GM20431 (cell line): Measurements from ENCODE around the gene PCNX1.
"Not testable (repeated sequence)": the region's sequence is repeated elsewhere in the genome, so short reads cannot be mapped to it uniquely, and the experiment has no call there.

ENCODE experiments used
- in situ Hi-C: fragments of 300-500 bp; cut with MseI, MboI; formaldehyde crosslinking; loops from one replicate; pipeline ENCODE4 v1.15.0; 2020; ENCODE audit warnings: low sequenced_read_pairs; ENCODE audit not compliant: unreplicated experiment

PCNX1 gene

GRCh38 chr14:71060825-71061455, 153.7 kb downstream of the PCNX1 start:
- in situ Hi-C loops: no loop called here

GRCh38 chr14:71061458-71061857, 154.2 kb downstream of the PCNX1 start:
- in situ Hi-C loops: no loop called here

GRCh38 chr14:71062581-71063303, 155.5 kb downstream of the PCNX1 start:
- in situ Hi-C loops: no loop called here

DNA sequence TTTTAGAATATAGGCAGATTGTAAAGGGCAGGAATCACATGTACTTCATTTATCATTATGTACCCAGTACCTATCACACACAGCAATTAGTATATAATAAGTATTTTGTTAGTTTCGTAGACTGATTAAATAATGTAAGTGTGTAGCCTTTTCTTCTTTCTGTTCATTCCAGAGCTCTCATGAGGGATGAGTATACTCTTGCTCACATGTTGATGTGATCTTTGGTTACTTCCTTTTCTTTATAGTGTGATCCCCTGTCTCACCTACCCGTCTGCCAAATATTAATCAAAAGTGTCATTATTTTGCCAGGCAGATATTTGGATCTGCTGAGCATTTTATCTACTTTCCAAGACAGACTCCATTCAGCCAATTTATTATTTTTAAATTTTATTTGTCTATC, 156.1 kb downstream of the PCNX1 start:
- in situ Hi-C loops: no loop called here

DNA sequence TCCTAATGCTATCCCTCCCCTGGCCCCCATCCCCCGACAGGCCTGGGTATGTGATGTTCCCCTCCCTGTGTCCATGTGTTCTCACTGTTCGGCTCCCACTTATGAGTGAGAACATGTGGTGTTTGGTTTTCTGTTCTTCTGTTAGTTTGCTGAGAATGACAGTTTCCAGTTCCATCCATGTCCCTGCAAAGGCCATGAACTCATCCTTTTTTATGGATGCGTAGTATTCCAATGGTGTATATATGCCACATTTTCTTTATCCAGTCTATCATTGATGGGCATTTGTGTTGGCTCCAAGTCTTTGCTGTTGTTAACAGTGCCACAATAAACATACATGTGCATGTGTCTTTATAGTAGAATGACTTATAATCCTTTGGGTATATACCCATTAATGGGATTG, 157.5 kb downstream of the PCNX1 start:
- in situ Hi-C loops: not testable (repeated sequence)

DNA sequence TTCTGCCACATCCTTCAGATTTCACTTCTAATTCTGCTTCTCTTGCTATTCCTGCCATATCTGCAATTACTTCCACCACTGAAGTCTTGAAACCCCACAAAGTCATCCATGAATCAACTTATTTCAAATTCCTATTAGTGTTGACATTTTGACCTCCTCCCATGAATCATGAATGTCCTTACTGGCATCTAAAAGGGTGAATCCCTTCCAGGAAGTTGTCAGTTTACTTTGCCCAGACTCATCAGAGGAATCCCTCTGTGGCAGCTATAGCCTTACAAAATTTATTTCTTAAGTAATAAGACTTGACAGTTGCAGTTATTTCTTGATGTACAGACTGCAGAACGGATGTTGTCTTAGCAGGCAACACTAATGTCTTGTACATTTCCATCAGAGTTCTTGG, 162.9 kb downstream of the PCNX1 start:
- in situ Hi-C loops: no loop called here

GRCh38 chr14:71071042-71071441, 163.8 kb downstream of the PCNX1 start:
- in situ Hi-C loops: no loop called here

- in situ Hi-C loops: no loop called here
Observed at GRCh38 chr14:71076462-71077092, 169.3 kb downstream of the PCNX1 start.

- in situ Hi-C loops: no loop called here
Observed at GRCh38 chr14:71078500-71078899, 171.2 kb downstream of the PCNX1 start.

GRCh38 chr14:71086567-71086966, 179.3 kb downstream of the PCNX1 start:
- in situ Hi-C loops: no loop called here

- in situ Hi-C loops: no loop called here
Observed at GRCh38 chr14:71089971-71090370, 182.7 kb downstream of the PCNX1 start.

- in situ Hi-C loops: no loop called here
Observed at GRCh38 chr14:71094722-71095121, 187.5 kb downstream of the PCNX1 start.

DNA sequence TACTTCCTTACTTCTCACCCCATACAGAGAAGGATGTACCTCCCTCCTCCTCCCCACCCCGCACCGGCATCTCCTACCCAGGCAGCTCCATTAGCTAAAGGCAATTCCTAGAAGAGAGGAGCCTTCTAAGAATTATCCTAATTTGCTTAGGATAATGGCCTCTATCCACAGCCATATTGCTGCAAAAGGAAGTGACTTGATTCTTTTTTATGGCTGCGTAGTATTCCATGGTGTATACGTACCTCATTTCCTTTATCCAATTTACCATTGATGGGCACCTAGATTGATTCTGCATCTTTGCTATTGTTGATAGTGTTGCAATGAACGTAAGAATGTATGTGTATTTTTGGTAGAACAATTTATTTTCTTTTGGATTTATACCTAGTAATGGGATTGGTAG, 189.7 kb downstream of the PCNX1 start:
- in situ Hi-C loops: no loop called here

- in situ Hi-C loops: no loop called here
Observed at GRCh38 chr14:71103662-71104484, 196.6 kb downstream of the PCNX1 start.

- in situ Hi-C loops: no loop called here
Observed at GRCh38 chr14:71105177-71105576, 197.9 kb downstream of the PCNX1 start.

DNA sequence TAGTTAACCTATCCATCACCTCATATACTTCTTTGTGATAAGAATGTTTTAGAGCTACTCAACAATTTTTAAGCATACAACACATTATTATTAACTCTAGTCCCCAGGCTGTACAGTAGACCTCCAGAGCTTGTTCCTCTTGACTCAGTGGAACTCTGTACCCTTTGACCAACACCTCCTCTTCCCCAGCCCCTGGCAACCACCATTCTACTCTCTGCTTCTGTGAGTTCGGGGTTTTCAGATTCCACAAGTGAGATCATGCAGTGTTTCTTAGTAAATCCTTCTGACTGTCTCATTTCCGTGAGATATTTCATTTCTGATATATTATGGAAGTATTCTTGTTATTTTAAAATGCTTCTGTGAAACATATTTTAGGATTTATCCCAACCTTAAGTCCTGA, 200.7 kb downstream of the PCNX1 start:
- in situ Hi-C loops: no loop called here

DNA sequence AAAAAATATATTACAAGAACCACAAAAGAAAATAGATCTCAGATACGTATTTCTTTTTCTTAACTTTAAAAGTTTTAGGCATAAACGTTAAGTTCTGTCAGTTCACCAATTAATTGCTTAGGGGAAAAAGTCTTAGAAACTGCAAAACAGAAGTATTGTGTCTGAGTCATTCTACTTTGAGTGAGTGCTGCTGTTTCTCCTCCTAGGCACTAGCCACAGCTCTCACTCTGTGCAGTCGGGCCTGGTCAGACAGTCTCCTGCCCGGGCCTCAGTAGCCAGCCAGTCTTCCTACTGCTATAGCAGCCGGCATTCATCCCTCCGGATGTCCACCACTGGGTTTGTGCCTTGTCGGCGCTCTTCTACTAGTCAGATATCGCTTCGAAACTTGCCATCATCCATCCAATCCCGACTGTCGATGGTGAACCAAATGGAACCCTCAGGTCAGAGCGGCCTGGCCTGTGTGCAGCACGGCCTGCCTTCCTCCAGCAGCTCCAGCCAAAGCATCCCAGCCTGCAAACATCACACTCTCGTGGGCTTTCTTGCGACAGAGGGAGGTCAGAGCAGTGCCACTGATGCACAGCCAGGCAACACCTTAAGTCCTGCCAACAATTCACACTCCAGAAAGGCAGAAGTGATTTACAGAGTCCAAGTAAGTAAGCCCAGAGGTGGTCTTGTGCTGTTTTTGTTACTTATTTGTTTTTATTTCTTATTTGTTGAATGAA, 201.3 kb downstream of the PCNX1 start:
- in situ Hi-C loops: no loop called here

DNA sequence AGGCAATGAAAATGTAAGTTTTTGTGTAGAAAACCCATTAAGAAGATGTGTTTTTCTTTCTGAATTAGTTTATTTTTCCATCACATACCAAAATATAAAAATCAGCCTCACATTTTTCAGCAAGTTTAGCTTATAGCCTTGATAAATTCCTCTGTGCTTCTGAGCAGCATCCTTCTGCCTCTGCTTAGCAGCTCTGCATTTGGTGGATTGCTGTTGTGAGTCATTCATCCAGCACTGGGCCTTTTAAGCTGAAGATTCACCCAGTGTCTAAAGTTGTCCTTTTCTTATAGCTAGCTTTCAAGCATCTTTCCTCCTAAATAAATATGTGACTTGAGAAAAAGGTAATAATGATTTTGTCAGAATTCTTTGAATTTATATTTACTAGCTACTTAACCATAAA, 206.1 kb downstream of the PCNX1 start:
- in situ Hi-C loops: no loop called here

DNA sequence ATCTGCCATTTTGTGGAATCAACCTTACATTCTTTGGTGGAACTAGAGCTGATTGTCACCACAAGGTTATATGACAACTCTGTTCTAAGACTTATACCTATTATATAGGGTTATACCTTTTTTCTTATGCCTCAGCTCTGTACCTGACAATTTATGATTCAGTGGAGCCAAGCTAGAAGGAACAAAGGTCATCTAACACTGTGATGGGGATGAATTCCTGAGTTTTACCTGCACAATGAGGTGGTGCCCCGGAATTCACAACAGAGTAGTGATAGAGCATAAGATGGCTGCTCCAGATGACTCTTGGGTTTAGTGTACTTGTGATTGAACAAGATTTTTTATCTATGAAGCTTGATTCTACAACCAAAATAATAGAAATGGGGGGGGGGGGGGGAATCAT, 207.3 kb downstream of the PCNX1 start:
- in situ Hi-C loops: no loop called here

DNA sequence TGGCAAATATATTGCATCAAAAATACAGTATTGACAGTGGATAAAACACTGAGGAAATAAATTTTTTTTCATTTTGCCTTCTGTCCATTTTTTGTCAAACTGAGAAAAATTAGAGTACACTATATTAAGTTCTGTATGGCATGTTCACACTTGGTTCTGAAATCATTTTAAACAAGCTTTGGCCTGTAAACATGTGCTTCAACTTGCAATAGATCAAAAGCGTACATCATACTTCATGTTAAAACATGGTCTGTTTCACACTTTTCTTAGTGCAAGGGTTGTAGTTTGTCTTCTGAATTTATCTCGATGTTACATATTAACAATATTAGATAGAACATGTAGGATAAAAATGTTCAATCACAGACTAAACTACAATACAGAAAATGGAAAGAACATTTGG, 208.0 kb downstream of the PCNX1 start:
- in situ Hi-C loops: no loop called here
